GM20431 (cell line): ENCODE results near the gene TET3.
"Not testable (repeated sequence)": the region's sequence is repeated elsewhere in the genome, so short reads cannot be mapped to it uniquely, and the experiment has no call there.

Experiments used
- in situ Hi-C: fragments of 300-500 bp; cut with MseI, MboI; formaldehyde crosslinking; loops from one replicate; pipeline ENCODE4 v1.15.0; 2020; ENCODE audit warnings: low sequenced_read_pairs; ENCODE audit not compliant: unreplicated experiment

TET3 gene

DNA sequence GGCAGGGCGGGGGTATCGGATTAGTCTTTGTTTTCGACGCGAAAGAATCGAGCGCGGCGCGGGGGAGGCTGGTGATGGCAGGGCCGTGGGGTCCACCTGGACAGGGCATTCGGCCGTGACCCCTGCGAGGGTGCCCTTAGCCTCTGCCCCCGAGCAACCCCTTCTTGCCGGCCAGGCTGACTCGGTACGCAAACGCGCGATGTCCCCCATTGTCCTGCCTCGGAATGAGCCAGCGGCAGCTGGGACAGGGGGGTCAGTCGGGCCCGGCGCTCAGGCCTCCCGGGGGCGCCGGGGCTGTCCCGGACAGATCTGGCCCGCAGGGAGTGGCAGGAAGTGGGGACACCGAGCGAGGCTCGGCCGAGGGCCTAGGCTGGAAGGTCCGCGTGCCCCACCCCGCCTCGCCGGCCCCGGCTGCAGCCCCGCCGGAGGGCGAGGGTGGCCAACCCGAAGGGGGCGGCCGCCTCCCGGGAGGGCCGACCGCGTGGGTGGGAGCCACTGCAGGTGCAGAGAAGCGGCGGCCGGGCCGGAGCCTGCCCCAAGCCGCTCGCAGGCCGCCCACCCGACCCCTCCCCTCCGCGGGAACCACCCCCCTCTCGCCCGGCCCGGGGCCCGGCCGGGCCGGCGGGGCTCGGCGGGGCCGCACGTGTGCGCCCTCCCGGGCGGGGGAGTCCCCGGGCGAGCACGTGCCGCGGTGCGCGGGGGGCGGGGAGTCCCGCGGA, at the start of gene TET3:
TET3 (plus strand) TSS at position 708 of the 719 bp plus-strand sequence. CDS start 1,494 bp downstream, outside the sequence.
- in situ Hi-C loops = no loop called here

DNA sequence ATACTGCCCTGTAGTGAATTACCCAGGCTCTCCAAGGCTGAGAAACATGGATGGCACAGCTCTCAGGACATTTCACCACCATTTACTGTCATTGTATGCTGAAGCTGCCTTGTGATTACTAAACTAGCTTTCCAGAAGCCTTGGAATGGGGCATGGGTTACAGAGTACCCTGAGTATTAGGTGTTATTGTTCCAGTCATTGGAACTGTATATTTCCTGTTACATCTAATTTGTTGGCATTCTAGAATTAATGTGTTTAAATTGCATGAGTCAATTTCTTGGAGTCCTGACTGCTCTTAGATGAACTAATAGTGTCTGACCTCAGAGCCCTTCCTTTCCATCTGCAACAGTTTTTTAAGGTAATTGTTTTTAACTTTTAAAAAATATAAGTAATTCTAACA, 49.1 kb upstream of the TET3 start:
- in situ Hi-C loops = no loop called here

DNA sequence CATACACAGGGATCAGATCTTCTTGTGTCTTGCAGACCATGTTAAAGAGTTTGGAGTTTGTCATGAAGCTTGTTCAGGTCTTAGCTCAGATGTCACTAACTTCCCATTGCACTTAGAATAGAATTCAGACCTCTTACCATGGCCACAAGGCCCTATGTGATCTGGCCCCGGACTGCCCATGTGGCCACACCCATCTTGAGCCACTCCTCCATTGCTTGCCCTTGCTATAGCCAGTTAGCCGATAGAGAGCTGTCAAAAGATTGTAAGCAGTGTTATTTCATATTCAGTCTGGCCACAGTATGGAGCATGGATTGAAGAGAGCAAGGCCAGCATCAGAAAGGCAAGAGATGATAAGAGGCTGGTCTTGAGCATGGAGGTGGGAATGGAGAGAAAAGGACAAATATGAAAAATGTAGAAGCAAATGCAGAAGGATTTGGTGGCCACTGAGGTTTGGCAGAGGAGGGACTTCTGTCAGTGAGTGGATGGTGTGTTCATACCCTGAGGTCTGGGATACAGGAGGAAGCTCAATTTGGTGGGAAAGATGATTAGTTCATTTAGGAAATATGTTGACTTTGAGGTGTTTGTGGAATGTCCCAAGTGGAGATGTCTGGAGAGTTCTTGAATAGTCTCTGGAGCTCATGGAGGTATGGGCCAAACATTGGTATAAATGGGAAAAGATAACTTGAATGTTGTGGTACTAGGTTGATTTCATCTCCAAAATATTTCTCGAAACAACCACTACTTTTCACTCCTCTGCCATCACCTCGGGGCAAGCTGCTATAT, 47.4 kb upstream of the TET3 start:
- in situ Hi-C loops = no loop called here

DNA sequence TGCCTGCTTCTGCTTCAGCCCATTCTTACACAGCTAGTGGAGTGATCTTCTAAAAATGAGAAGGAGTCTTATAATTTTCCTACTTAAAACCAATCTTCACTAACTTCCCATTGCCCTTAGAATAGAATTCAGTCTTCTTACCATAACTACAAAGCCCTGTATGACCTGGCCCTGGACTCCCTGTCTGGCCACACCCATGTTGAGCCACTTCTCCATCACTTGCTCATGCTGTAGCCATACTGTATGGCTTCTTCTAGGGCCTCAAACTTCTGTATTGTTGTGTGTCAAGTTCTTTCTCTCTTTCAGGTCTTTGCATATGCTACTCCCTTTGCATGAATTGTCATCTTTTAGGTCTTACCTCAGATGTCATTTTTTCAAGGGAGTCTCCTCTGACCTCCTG, 46.8 kb upstream of the TET3 start:
- in situ Hi-C loops = no loop called here

DNA sequence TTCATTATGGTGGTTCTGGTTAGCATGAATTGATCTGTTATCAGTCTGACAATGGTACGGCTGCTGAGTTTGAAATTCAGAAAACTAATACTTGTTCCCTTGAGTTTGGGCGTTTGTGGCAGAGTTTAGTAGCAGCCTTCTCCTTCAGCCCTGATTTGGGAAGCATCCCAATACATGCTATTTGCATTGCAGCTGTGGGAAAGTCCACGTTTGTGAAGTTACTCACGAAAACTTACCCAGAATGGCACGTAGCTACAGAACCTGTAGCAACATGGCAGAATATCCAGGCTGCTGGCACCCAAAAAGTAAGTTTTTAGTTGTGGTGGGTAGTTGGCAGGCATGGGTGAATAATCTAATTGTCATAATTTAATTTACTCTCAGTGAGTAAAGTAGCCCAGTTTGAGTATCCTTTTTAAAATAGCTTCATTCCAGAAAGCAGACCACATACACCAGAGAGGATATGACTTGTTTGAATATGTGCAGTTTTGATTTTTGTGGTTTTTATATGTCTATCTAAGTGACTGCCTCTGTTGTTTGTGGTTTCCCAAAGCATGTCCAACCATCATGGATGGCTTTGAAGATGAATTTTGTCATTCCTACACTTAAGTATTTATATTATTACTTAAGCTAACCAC, 45.9 kb upstream of the TET3 start:
- in situ Hi-C loops = no loop called here

DNA sequence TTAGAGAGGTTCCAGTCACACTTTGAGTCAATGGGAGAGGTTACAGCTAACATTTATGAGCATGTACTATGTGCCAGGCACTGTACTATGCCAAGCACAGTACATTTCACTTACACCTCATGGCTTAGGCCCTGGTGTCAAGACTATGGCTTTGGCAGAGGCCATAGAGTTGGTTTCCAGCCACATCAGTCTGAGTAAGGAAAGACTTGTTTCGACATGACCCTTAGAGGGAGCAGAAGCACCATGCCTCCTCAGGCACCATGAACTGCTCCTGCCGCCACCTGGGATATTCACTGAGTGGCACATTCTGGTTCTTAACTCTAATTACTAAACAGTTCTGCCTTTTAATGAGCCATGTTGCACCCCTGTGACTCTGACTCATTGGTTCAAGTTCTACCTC, 45.3 kb upstream of the TET3 start:
- in situ Hi-C loops = no loop called here

DNA sequence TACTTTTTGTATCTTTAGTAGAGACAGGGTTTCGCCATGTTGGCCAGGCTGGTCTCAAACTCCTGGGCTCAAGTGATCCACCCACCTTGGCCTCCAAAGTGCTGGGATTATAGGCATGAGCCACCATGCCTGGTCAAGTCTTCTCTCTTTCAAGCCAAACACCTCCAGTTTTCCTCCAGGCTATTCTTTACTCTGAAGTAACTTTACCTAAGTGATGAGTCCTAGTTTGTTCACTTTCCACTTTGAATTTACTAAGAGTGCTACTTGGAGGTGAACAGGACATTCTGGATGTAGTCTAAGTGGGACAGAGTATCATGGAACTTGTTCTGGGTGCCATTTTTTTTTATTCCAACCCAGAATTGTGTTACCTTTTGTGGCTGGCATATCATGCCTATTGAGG, 44.6 kb upstream of the TET3 start:
- in situ Hi-C loops = not testable (repeated sequence)

DNA sequence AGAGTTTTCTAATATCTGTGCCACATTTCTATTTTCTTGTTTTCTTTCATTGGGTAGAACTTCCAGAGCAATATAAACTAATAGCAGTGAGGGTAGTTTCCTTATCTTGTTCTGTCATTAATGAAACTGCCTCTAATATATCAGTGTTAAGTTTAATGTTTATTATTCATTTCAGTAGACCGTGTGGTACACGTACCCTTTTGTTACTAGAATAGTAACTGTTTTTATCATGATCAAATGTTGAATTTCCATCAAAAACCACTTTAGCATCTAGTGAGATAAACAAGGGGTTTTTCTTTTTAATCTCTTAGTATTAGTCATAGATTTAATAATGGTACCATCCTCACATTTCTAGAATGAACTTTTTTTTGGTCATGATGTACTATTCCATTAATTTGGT, 42.0 kb upstream of the TET3 start:
- in situ Hi-C loops = no loop called here

DNA sequence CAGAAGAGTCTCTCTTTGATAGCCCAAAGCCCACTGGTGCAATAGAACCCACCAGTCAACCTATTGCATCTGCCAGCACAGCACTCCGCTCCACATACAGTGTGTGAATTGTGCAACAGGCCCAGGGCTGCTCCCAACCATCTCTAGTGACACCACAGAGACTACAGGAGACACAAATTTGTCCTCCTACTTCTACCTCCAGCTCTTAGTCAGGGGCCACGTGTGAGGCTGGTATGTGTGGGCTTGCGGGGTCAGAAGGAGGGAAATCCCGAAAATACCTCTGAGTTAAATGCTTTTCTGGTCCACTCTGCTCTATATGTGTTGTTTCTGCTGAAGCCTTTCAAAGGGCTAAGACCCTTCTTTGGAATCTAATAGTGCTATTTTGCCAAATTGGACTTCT, 40.0 kb upstream of the TET3 start:
- in situ Hi-C loops = no loop called here

DNA sequence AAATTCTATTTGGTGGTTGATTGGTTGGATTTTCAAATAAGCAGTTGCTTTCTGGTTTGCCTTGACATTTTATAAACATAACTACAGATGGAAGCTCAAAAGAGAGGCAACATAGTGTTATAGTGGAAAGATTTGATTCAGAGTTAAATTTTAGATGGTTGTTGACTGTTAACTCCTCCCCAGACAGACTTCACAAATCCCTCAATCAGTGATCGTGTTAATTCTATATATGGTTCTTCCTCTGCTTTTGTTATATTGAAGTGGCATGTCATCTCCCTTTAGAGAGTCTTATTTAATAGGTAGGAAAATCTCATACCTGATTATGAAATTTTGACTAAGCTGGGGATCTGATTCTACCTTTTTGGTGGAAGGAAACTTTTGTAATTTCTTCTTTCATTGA, 38.5 kb upstream of the TET3 start:
- in situ Hi-C loops = no loop called here

DNA sequence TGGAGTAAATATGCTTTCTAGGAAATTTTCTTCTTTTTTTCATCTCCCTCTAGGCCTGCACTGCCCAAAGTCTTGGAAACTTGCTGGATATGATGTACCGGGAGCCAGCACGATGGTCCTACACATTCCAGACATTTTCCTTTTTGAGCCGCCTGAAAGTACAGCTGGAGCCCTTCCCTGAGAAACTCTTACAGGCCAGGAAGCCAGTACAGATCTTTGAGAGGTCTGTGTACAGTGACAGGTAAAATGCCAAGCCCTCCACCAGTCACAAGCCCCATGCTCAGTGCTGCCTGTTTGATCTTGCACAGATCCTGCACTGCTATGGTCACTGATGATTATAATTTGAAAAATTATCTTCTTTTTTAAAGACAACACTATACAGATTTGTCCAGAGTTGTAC, 38.0 kb upstream of the TET3 start:
- in situ Hi-C loops = no loop called here

DNA sequence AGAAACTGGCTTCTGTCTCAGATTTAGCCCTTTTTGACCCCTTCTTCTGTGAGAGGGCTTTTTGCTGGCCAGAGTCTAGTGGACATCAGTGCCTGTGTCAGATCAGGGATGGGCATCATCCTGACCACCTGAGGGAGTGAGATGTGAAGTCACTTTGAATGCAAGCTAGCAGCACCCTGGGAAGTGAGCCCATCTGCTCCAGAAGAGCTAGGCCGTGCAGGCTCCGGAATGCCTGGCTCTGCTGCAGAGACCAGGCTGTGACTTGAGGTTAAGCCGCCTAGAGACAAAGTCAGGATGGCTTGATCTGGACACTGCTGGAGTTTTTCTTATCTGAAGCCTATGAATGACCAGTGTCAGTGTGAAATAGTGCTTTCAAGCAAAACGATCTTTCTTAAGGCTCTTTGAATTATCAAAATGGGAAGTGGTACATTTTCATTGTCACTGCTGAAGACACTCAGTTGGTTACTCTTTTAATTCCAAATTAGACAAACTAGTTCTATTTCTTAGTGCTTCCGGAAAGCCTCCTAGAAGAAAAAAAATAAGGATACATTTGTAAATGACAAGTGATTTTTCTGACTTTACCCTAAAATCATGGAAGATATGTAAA, 37.2 kb upstream of the TET3 start:
- in situ Hi-C loops = no loop called here

DNA sequence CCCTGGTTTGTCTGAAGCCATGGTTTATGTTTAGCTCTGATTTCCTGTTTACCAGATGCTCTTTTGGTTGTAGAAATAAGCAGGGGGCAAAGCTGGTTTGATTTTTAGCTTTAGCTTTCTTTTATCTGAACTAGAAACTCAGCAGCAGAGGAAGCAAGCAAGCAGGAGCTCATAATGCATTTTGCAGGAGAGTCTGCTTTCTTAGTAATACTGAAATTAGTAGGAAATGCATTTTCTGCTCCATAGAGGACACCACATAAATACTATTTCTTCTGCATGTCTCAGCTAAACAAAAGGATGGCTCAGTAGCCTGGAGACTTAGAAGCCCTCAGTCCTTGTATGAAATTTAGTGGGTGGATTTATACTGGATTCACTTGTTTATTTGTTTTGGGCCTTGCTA, 34.9 kb upstream of the TET3 start:
- in situ Hi-C loops = no loop called here

DNA sequence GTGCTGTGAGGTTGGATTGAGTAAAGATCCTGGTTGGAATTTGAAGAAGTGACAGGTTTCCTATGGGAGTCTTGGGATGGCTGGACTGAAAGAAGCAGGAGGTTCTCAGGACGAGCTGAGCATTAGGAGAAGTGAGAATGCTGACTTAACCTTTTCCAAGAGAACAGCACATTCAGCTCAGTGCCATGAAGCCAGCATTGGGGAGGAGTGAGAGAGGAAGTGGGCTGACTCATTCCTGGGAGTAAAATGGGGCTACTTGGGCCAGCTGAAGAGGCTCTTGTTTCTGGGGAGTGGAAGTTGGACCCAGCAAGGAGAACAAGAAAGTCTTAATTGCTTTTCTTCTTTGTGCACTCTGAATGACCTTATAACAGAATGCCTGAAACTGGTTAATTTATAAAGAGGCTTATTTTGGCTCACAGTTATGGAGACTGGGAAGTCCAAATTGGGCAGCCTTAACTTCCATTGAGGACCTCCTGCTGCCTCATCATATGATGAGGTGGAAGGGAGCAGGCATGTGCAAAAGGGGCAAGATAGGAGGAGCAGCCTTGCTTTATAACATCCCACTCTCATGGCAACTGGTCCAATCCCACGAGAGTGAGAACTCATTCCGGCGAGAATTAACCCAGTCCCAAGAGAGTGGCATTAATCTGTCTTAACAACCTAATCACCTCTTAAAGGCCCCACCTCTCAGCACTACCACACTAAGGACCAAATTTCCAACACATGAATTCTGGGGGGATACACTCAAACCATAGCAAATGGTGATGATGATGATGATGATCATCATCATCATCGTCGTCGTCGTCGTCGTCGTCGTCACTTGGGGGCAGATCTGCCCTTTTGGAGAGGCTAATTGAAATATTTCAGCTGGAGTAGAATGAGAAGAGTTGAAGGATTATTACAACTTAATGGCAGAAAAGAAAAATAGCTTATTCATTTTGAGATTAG, 31.9 kb upstream of the TET3 start:
- in situ Hi-C loops = no loop called here

DNA sequence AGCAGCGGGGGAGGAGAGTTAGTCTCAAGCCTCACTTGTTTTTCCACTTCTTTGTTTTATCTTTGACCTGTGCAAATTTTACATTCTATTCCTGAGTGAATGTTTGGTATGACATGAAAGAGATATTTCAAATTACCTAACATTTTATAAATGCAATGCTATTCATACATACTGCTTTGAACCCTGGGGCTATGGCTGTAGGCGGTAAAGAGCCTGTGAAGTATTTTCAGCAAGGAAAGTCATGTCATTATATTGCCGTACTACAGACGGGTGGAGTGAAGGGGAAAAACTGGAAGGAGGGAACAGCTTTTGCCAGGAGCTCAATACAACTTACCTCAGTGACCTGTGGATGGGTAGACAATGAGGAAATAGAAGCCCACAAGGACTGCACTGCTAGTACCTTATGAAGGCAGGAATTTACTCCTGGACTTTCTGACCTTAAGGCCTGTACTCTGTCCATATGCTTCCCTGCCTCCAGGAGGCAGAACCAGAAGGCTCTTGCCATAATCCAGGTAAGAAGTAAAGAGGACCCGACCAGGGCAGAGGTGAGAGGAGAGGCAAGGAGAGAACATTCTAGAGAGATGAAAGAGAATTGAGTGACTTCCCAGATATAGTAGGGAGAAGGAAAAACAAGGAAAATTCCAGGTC, 28.4 kb upstream of the TET3 start:
- in situ Hi-C loops = no loop called here

DNA sequence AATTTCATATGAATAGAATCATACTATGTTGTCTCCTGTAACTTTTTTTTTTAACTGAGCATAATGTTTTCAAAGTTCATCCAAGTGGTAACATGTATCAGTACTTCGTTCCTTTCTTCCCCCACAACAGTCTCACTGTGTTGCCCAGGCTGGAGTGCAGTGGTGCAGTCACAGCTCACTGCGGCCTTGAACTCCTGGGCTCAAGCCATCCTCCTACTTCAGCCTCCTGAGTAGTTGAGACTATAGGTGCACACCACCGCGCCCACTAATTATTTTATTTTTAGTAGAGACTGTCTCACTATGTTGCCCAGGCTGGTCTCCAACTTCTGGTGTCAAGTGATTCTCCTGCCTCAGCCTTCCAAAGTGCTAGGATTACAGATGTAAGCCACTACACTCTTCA, 23.4 kb upstream of the TET3 start:
- in situ Hi-C loops = no loop called here

DNA sequence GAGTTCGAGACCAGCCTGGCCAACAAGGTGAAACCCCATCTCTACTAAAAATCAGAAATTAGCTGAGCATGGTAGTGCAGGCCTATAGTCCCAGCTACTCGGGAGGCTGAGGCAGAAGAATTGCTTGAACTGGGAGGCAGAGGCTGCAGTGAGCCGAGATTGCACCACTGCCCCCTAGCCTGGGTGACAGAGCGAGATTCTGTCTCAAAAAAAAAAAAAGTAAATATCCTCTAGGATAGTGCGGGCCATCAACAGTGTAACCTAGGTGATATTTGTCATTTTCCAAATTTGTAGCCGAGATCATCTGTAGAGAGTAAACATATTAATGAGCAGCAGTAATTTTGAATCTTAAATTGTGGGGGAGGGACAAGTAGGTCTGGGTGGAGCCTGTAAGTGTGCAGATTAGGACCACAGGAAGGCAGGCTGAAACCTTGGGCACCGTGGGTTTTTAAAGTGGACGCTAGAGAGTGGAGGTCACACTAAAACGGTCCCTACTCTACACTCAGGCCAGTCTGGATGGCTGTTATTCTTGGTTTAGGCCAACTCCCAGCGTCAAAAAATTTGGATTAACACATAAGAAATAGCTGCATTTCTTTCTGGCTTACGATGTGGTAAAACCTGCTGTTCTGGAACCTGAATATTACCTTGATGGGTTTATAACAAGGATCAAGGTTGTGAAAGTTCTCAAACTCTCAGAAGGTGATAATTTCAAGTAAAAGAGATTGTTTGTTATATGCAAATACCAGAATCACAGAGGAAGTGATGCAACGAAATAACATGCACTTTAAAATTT, 22.7 kb upstream of the TET3 start:
- in situ Hi-C loops = no loop called here

DNA sequence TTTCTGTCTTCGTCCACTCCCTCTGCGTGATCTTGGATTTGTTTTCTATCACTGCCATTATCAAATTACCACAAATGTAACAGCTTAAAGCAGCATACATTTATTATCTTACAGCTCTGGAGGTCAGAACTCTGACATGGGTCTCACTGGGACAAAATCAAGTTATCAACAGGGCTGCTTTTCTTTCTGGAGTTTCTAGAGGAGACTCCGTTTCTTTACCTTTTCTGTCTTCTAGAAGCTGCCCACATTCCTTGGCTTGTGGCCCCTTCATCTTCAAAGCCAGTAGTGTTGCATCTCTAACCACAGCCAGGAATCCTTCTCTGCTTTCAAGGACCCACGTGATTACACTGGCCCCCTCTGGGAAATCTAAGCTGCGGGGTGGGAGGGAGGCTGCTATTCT, 21.9 kb upstream of the TET3 start:
- in situ Hi-C loops = no loop called here
